GM10266 (cell line): ENCODE measurements around the gene TSGA10.

ENCODE experiments used
- DNase-seq: peaks from one replicate; pipeline ENCODE4 v3.0.0; 2012; ENCODE audit errors: extremely low spot score
- TF ChIP-seq, protein P1 (sequence below): IDR thresholded peaks from 2 replicates; pipeline ENCODE4 v1.5.1; 2012; ENCODE audit warnings: mild to moderate bottlenecking, low read depth; ENCODE audit not compliant: control insufficient read depth, insufficient read depth; ENCODE audit errors: missing control alignments

The TSGA10 gene

DNA sequence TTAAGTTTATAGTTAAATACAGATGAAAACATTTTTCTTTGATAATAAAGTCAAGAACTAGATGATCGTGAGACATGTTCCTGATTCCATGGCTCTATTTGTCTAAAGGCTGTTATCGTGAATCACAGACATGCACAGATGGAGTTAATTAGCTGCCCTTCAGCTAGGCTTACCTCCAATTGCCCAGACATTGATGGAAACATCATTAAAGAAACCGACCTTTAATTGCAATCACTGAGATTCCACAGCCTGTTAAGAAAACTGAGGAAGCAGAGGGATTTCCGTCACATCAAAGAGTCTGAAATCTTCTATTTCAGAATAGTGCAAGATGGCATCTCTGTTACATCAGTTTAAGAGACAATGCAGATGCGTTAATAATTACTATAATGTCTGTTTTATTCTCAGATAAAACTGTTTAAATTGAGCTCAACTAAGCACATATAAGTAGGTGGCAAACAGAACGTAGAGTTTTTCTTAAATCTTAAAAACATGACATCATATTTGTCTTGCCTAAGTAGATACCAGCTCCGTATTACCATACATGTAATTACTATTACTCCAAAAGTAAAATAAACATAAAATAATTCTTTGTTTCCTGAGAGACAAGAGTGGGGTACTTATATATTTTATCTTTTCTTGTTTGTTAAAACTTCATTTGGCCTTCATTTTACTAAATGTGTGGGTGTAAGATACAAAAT is 194.8 kb downstream of the TSGA10 start:
- TF ChIP-seq, protein P1, sequence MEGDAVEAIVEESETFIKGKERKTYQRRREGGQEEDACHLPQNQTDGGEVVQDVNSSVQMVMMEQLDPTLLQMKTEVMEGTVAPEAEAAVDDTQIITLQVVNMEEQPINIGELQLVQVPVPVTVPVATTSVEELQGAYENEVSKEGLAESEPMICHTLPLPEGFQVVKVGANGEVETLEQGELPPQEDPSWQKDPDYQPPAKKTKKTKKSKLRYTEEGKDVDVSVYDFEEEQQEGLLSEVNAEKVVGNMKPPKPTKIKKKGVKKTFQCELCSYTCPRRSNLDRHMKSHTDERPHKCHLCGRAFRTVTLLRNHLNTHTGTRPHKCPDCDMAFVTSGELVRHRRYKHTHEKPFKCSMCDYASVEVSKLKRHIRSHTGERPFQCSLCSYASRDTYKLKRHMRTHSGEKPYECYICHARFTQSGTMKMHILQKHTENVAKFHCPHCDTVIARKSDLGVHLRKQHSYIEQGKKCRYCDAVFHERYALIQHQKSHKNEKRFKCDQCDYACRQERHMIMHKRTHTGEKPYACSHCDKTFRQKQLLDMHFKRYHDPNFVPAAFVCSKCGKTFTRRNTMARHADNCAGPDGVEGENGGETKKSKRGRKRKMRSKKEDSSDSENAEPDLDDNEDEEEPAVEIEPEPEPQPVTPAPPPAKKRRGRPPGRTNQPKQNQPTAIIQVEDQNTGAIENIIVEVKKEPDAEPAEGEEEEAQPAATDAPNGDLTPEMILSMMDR, result no peak
- DNase-seq, result no peak

DNA sequence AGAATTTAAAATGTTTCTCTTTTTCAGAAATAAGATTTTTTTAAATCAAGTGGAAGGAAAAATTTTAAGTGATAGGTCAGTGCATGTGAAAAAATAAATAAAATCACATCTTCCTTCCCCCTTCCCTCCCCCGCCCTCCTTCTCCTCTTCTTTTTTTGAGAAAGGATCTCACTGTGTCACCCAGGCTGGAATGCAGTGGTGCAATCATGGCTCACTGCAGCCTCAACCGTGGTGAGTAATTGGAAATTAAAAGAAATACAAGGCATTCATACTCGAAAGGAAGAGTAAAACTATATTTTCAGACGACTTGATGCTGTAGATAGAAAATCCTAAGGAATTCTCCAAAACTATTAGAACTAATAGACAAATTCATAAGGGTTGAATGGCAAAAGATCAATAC is 201.8 kb downstream of the TSGA10 start:
- TF ChIP-seq, protein P1, result no peak
- no peak for DNase-seq

DNA sequence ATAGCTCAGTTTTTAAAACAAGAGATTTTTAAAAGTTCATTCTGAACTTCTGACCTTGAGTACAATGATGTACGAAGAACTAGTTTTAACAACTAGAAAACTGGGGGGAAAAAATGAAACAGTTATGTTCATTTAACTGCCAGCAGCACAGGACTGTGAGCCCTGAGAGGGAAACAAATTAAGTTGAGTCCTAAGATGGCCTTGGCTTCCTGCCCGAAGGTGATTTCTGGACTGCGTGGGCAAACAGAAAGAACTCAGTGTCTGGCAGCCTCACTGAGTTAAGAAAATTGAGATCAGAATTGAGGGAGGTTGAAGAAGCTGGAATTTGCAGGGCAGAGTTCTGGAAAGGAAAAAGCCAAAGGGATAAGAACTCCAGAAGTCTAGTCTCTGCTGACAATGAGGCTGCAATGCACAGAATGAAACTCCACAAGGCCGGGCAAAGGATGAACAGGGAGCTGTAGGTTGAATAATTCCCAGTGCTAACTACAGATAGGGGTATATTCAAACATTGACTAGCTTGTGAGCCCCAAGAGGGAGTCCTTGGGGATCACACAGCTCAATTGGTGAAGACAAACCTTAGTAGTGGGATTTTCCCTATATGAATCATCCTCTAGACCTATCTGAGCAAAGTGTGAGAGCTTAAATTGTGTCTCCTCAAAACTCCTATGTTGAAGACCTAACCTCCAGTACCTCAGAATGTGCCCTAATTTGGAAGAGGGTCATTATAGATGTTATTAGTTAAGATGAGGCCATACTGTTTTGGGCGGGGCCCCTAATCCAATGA is 205.6 kb downstream of the TSGA10 start:
- DNase-seq, result no peak
- TF ChIP-seq, protein P1, result no peak

DNA sequence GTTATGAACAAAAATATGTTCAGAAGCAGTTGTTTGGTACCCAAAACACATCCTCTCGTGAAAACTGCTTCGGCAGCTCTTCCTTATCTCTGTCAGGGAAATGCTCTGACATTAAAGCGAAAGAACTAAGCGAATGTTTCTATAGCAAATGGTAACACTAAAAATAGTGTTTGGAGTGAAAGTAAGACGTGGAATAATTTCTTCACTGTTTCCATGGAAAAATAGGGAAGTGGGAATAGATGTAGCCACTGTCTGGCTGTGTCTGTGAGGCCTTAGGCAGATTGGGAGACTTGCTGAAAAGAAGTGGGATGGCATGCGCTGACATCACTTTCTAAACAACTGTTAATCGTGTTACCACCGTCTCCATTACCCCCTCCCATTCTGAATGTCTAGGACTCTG is 207.2 kb downstream of the TSGA10 start:
- no peak for DNase-seq
- TF ChIP-seq, protein P1, result no peak
